IMR-90 (cell line): ENCODE results near the gene PRMT1. TPM values are rescaled to one million over a fixed set of nuclear protein-coding genes. Genes with fewer than 3 reads are reported as not detected.

Source experiments
- ATAC-seq: fragments of 200-7000 bp; cut with Tn5 transposase; 2 replicates; pipeline ENCODE4 v1.9.1; 2020; ENCODE audit warnings: low read depth, mild to moderate bottlenecking, moderate library complexity
- BruUV-seq: library from RNA; stranded (reverse); fragments of 400-500 nt; replicated peaks from 2 replicates; lab custom pipeline; 2021; lab: Mats Ljungman, UMichigan
- CTCF ChIA-PET: fragments of 300-600 bp; formaldehyde crosslinking; extraction: SDS; loops from one replicate; lab custom pipeline; 2021; ENCODE audit warnings: antibody characterized with exemption; lab: Yijun Ruan, JAX
- POLR2A ChIA-PET: fragments of 300-600 bp; sonication (Branson Sonifier 250); formaldehyde crosslinking; loops from one replicate; lab custom pipeline; 2022; ENCODE audit warnings: antibody characterized with exemption; ENCODE audit not compliant: unreplicated experiment; lab: Charles Lee
- DNase-seq: peaks from one replicate; pipeline ENCODE4 v3.0.0; 2013
- H2AFZ ChIP-seq: replicated peaks from 2 replicates; pipeline ENCODE3; 2013; ENCODE audit warnings: low read length, mild to moderate bottlenecking; ENCODE audit not compliant: poor library complexity
- H2AK5ac ChIP-seq: 2 replicates; pipeline ENCODE4 v1.6.1; 2013; ENCODE audit warnings: low read depth, low read length, inconsistent platforms
- H2AK9ac ChIP-seq: replicated peaks from 2 replicates; pipeline ENCODE3; 2013; ENCODE audit warnings: mild to moderate bottlenecking, low read depth, low read length, moderate library complexity; ENCODE audit not compliant: poor library complexity
- H2BK120ac ChIP-seq: 2 replicates; pipeline ENCODE4 v1.6.1; 2013; ENCODE audit warnings: low read depth, low read length, inconsistent platforms
- H2BK15ac ChIP-seq: 3 replicates; pipeline ENCODE4 v1.6.1; 2013; ENCODE audit warnings: low read depth, low read length, inconsistent platforms
- H2BK20ac ChIP-seq: 2 replicates; pipeline ENCODE4 v1.6.1; 2013; ENCODE audit warnings: low read depth, mild to moderate bottlenecking, inconsistent platforms, low read length, moderate library complexity
- H2BK5ac ChIP-seq: 2 replicates; pipeline ENCODE4 v1.6.1; 2013; ENCODE audit warnings: mild to moderate bottlenecking, low read depth, low read length, inconsistent platforms; ENCODE audit not compliant: poor library complexity, severe bottlenecking
- H3K14ac ChIP-seq: replicated peaks from 2 replicates; pipeline ENCODE4 v1.6.1; 2013; ENCODE audit warnings: low read depth, low read length, inconsistent platforms
- H3K18ac ChIP-seq: 2 replicates; pipeline ENCODE4 v1.6.1; 2013; ENCODE audit warnings: low read depth, low read length, control low read depth
- H3K23ac ChIP-seq: 2 replicates; pipeline ENCODE4 v1.6.1; 2013; ENCODE audit warnings: low read depth, low read length, inconsistent platforms
- H3K27ac ChIP-seq: 2 replicates; pipeline ENCODE4 v1.5.1; 2013; ENCODE audit warnings: mild to moderate bottlenecking, control low read depth, low read length; ENCODE audit not compliant: insufficient read depth
- H3K27me3 ChIP-seq: 2 replicates; pipeline ENCODE4 v1.6.1; 2013; ENCODE audit warnings: low read length; ENCODE audit not compliant: control insufficient read depth, insufficient read depth
- H3K36me3 ChIP-seq: 2 replicates; pipeline ENCODE4 v1.6.1; 2013; ENCODE audit warnings: low read length, mixed read lengths; ENCODE audit not compliant: control insufficient read depth, insufficient read depth
- H3K4ac ChIP-seq: 2 replicates; pipeline ENCODE4 v1.6.1; 2013; ENCODE audit warnings: low read depth, low read length, inconsistent platforms
- H3K4me1 ChIP-seq: 2 replicates; pipeline ENCODE4 v1.6.1; 2013; ENCODE audit warnings: low read length, mixed read lengths; ENCODE audit not compliant: control insufficient read depth, insufficient read depth
- H3K4me2 ChIP-seq: 2 replicates; pipeline ENCODE4 v1.6.1; 2013; ENCODE audit warnings: low read depth, mild to moderate bottlenecking, control low read depth, low read length, moderate library complexity
- H3K4me3 ChIP-seq: 2 replicates; pipeline ENCODE4 v1.5.1; 2013; ENCODE audit warnings: low read depth, mild to moderate bottlenecking, control low read depth, low read length, moderate library complexity; ENCODE audit not compliant: insufficient read depth
- H3K56ac ChIP-seq: 2 replicates; pipeline ENCODE4 v1.6.1; 2013; ENCODE audit warnings: low read length, inconsistent platforms; ENCODE audit not compliant: insufficient read depth; ENCODE audit errors: extremely low read depth
- H3K79me1 ChIP-seq, 2 experiments: 2 replicates each; pipeline ENCODE4 v1.6.1; 2013; ENCODE audit warnings: low read length in 2 of 2, inconsistent platforms in 1 of 2, low read depth in 1 of 2
- H3K9ac ChIP-seq: 2 replicates; pipeline ENCODE4 v1.6.1; 2013; ENCODE audit warnings: low read depth, low read length, control low read depth
- H3K9me1 ChIP-seq: 2 replicates; pipeline ENCODE4 v1.6.1; 2013; ENCODE audit warnings: low read length, inconsistent platforms; ENCODE audit not compliant: insufficient read depth
- H3K9me3 ChIP-seq: 2 replicates; pipeline ENCODE4 v1.6.1; 2013; ENCODE audit warnings: low read length; ENCODE audit not compliant: control insufficient read depth, insufficient read depth
- H4K20me1 ChIP-seq: 2 replicates; pipeline ENCODE4 v1.6.1; 2013; ENCODE audit warnings: low read length, inconsistent platforms; ENCODE audit not compliant: insufficient read depth
- H4K5ac ChIP-seq: 2 replicates; pipeline ENCODE4 v1.6.1; 2013; ENCODE audit warnings: mild to moderate bottlenecking, low read depth, low read length, control low read depth
- H4K8ac ChIP-seq, 2 experiments: 2 replicates each; pipeline ENCODE4 v1.6.1; 2013; ENCODE audit warnings: low read depth in 2 of 2, low read length in 2 of 2, control low read depth in 1 of 2, inconsistent platforms in 1 of 2
- H4K91ac ChIP-seq: 2 replicates; pipeline ENCODE4 v1.6.1; 2013; ENCODE audit warnings: low read depth, low read length, inconsistent platforms; ENCODE audit not compliant: insufficient read depth
- CEBPB ChIP-seq: IDR thresholded peaks from 2 replicates; pipeline ENCODE4 v1.6.1; 2012; ENCODE audit warnings: low read depth, low read length, improper control_type of control experiment
- POLR2A ChIP-seq: IDR thresholded peaks from 2 replicates; pipeline ENCODE4 v1.6.1; 2012; ENCODE audit warnings: mild to moderate bottlenecking, low read depth, low read length
- RAD21 ChIP-seq: IDR thresholded peaks from 2 replicates; pipeline ENCODE4 v1.6.1; 2012; ENCODE audit warnings: low read length, improper control_type of control experiment
- RCOR1 ChIP-seq: IDR thresholded peaks from 2 replicates; pipeline ENCODE4 v1.6.1; 2012; ENCODE audit warnings: mild to moderate bottlenecking, low read length, improper control_type of control experiment; ENCODE audit not compliant: insufficient replicate concordance
- RFX5 ChIP-seq: IDR thresholded peaks from 2 replicates; pipeline ENCODE4 v1.8.0; 2012; ENCODE audit warnings: low read depth, mild to moderate bottlenecking, low read length, moderate library complexity
- WGBS, 2 experiments: methylation state at CpG; one replicate each; pipeline versions ENCODE4 v1.1.5 to v1.1.7; 2013; ENCODE audit warnings: missing lambda C conversion rate in 2 of 2; ENCODE audit not compliant: insufficient read length in 1 of 2; ENCODE audit errors: extremely low coverage in 2 of 2; 5-methylcytosine and 5-hydroxymethylcytosine counted together
- dilution Hi-C: fragments of 300-500 bp; cut with HindIII; formaldehyde crosslinking; loops from one replicate; pipeline ENCODE4 v1.14.3; 2018; ENCODE audit warnings: low sequenced_read_pairs; ENCODE audit not compliant: unreplicated experiment
- in situ Hi-C: fragments of 300-500 bp; cut with MboI; formaldehyde crosslinking; loops from 3 replicates; pipeline ENCODE4 v1.14.3; 2019; ENCODE audit warnings: low sequenced_read_pairs, inconsistent platforms, mixed read lengths
- intact Hi-C: fragments of 100-400 bp; cut with micrococcal nuclease; formaldehyde crosslinking; loops from 2 replicates; pipeline ENCODE4 v1.10.0; 2022
- polyA plus RNA-seq, 3 experiments: library from polyadenylated mRNA; depleted of rRNA; stranded (reverse); fragments of >200 nt; gene quantifications; 2 replicates each; pipeline ENCODE4 v1.2.3, GENCODE V29; 2012; ENCODE audit warnings: low replicate concordance in 1 of 3
- total RNA-seq: library from RNA; depleted of rRNA; stranded (reverse); fragments of >200 nt; gene quantifications from 2 replicates; pipeline ENCODE4 v1.2.3, GENCODE V29; 2012

PRMT1 gene
- total and polyA plus RNA-seq, 2 of the 4 experiments (the other 2 are of a cell fraction), result 497 to 840 TPM

DNA sequence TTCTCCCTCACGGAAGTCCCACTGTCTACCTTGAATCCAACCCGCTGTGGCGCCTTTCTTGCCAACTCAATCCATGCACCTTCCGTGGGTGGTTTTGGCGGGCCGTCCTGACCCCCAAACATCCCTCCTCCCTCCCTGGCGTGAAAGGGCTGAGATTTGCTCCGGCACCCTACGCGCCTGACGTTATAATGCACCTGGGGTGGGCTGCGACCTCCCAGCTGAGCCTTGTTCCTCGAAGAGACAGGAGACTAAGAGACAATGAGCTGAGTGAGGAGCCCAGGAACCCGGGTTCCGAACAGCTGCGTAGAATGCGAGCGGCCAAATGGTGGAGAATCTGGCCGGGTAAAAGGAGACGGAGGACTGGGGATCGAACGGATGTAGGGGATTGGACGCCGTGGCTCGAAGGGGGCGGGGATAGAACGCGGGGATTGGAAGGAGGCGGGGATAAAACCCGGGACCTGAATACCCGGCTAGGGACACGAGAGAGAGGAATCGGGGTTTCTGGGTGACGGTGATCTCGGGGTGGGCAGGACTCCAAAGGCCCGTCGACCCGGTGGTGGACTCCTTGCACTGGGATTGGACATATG, 13.7 kb downstream of the PRMT1 start, which contains the start of gene CPT1C:
Gene CPT1C, plus strand, starts transcription at position 461 of the 587 bp plus-strand sequence. CDS start 1,137 bp downstream, outside the sequence.
- H3K9me1 ChIP-seq, result peaks cover 5% of the 10 kb centered on the region; the same call in 1 of the 2 replicates
- H3K4me2 ChIP-seq, result peak within 1 kb of the TSS; percentile 96
- peak within 1 kb of the TSS; percentile 50 for H3K56ac ChIP-seq
- in situ Hi-C loops, result no loop called here
- peak within 1 kb of the TSS; percentile 98 to 99 for H4K8ac ChIP-seq
- H3K4me1 ChIP-seq, result peaks cover 9% of the 10 kb centered on the region
- H3K9me3 ChIP-seq, result no peaks in the 10 kb centered on the region
- peak within 1 kb of the TSS; percentile 89 for H4K5ac ChIP-seq
- peak within 1 kb of the TSS; percentile 69 for H3K4me3 ChIP-seq
- POLR2A ChIA-PET, result interaction anchor here (0.6 to 1.0 kb wide), 3 partner anchors 14 to 112 kb away, joined by 4 to 8 read pairs (median 7); partner anchors contain the start of gene PRMT1
- H2BK120ac ChIP-seq, result peak within 1 kb of the TSS; percentile 72
- peak within 1 kb of the TSS; percentile 96 for H2AFZ ChIP-seq
- intact Hi-C loops, result loop anchor here (2.0 to 5.0 kb wide), 2 partner anchors 76 to 112 kb away; partner anchors contain the start of gene AP2A1
- peak within 1 kb of the TSS; percentile 94 for H4K91ac ChIP-seq
- peak within 1 kb of the TSS; percentile 98 for H3K14ac ChIP-seq
- peak within 1 kb of the TSS; percentile 76 for H3K9ac ChIP-seq
- peak within 1 kb of the TSS; percentile 90 for H3K23ac ChIP-seq
- no peak for TF ChIP-seq CEBPB
- TF ChIP-seq RCOR1, result no peak
- peak; percentile 73; the same call in 1 of the 2 replicates for TF ChIP-seq POLR2A
- no peak for TF ChIP-seq RAD21
- TF ChIP-seq RFX5, result no peak
- H3K27me3 ChIP-seq, result no peaks in the 10 kb centered on the region
- peak within 1 kb of the TSS; percentile 74 for H3K4ac ChIP-seq
- H2BK20ac ChIP-seq, result peak within 1 kb of the TSS; percentile 22; the same call in 1 of the 2 replicates
- WGBS, 2 experiments, result 0% methylated on average over 5 of the region's 38 CpGs; no CpG with 5 or more reads in 1 of the 2 experiments
- H2AK5ac ChIP-seq, result peak within 1 kb of the TSS; percentile 88
- no peak within 1 kb of the TSS; the same call in 2 of the 3 replicates for H2BK15ac ChIP-seq
- peaks cover 15% of the 10 kb centered on the region for H4K20me1 ChIP-seq
- H2BK5ac ChIP-seq, result peak within 1 kb of the TSS; percentile 62
- H3K18ac ChIP-seq, result peak within 1 kb of the TSS; percentile 67
- H3K79me1 ChIP-seq, result peaks cover 6 to 44% of the 10 kb centered on the region in 2 experiments; a peak in 3 of 4 replicates
- H2AK9ac ChIP-seq, result peak within 1 kb of the TSS; percentile 92
- CTCF ChIA-PET, result no interaction called here
- H3K36me3 ChIP-seq, result peaks cover 19% of the 10 kb centered on the region
- peak within 1 kb of the TSS; percentile 66 for H3K27ac ChIP-seq
- dilution Hi-C loops, result no loop called here
- DNase-seq (peak; percentile 79), ATAC-seq (peak; percentile 93)
- no TSS peak for BruUV-seq
